ENCODE measurements around the gene CEP350. TPM values are rescaled to one million over a fixed set of nuclear protein-coding genes. Genes with fewer than 3 reads are reported as not detected.

CEP350 gene
- total and polyA plus RNA-seq, 2 of the 13 experiments (the other 11 are each of a cell fraction or from before 2014, with no cell fraction given): 7.6 to 35.9 TPM

DNA sequence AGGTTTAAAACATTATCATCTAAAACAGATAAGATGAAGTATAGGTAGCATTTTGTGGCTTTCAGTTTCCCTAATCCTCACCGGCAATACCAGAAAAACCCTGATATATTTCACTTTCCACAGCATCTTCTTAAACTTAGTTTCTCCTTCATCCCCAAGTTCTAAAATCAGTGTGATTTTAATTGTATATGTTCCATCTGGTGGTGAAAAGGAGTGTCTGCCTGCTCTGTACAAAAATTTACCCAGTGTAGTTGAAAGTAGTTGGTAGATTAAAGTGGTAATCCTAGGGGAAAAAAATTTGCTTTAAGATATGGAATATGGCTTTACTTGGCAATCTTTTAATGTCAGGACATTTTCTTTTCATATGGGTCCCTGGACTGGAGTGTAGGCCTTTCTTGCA is 74.3 kb downstream of the CEP350 start (continued):
- no peak for TF ChIP-seq STAT6 (CRISPR knock-in tag; IDR thresholded peaks at IDR 0.05; ENCODE audit: borderline replicate concordance)

DNA sequence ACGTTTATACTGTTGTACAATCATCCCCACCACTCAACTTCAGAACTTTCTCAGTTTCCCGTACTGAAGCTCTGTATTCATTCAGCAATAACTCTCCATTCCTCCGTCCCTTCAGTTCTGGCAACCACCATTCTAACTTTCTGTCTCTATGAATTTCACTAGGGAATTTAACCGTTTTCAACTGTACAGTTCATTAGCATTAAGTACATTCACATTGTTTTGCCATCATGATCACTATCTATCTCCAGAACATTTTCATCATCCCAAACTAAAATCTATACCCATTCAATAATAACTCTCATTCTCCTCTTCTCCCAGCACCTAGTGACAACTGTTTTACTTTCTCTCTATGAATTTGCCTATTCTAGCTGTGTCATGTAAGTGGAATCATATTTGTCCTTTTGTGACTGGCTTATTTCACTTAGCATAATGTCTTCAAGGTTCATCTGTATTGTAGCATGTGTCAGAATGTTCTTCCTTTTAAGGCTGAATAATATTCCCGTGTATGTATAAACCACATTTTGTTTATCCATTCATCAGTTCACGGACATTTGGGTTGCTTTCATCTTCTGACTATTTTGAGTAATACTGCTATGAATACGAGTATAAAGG is 75.0 kb downstream of the CEP350 start:
- Histone ChIP-seq H3K4me3 (replicated peaks in 1 of 3; ENCODE audit: insufficient read depth in 1 of 3, low read depth in 2 of 3, low read length in 3 of 3) (no peak overlapping the region), H3K79me2 (ENCODE audit: insufficient read depth, low read length) (no peaks in the 10 kb centered on the region), H3K27ac (ENCODE audit: extremely low read length, insufficient read depth, low read length) (no peak overlapping the region), H3K27me3 (ENCODE audit: control insufficient read depth in 1 of 2, insufficient read depth in 2 of 2, low read length in 2 of 2) (no peaks in the 10 kb centered on the region), H3K4me1 (ENCODE audit: insufficient read depth, low read length) (no peaks in the 10 kb centered on the region), H2AFZ (ENCODE audit: low read length) (no peak overlapping the region), H3K36me3 (replicated peaks in 1 of 2; ENCODE audit: control insufficient read depth in 1 of 2, insufficient read depth in 2 of 2, low read length in 2 of 2) (peaks cover 9 to 32% of the 10 kb centered on the region in 2 experiments), H3K4me2 (ENCODE audit: low read depth, low read length) (no peak overlapping the region), H4K20me1 (ENCODE audit: insufficient read depth, low read length) (no peaks in the 10 kb centered on the region), H3K9me3 (ENCODE audit: low read length) (no peaks in the 10 kb centered on the region), H3K9ac (ENCODE audit: insufficient read depth, low read depth, low read length) (no peak overlapping the region)
- intact Hi-C loops (cut with micrococcal nuclease; ENCODE audit: unreplicated experiment): loop anchor here (10.0 kb wide), 1 partner anchor 75 kb away; the partner anchor contains the start of gene CEP350
- in situ Hi-C loops (cut with HindIII; ENCODE audit: extremely low pct_ligation_motif_present, low pct_unique_long_range_greater_than_20kb): no loop called here
- ATAC-seq: no peak
- no peak for DNase-seq (ENCODE audit: low spot score)
- BruUV-seq (replicated peaks): no TSS peak
- ChIA-PET CTCF (ENCODE audit: low intra/inter-chr PET ratio, low total read pairs) (no interaction called here), POLR2A (no interaction called here)
- WGBS (ENCODE audit: low lambda C conversion rate): 94% methylated on average over 7 of the region's 7 CpGs
- no peak for FAIRE-seq
- no peak for TF ChIP-seq ZNF788 (CRISPR knock-in tag; IDR thresholded peaks at IDR 0.05; ENCODE audit: borderline replicate concordance)
- TF ChIP-seq, protein P1, sequence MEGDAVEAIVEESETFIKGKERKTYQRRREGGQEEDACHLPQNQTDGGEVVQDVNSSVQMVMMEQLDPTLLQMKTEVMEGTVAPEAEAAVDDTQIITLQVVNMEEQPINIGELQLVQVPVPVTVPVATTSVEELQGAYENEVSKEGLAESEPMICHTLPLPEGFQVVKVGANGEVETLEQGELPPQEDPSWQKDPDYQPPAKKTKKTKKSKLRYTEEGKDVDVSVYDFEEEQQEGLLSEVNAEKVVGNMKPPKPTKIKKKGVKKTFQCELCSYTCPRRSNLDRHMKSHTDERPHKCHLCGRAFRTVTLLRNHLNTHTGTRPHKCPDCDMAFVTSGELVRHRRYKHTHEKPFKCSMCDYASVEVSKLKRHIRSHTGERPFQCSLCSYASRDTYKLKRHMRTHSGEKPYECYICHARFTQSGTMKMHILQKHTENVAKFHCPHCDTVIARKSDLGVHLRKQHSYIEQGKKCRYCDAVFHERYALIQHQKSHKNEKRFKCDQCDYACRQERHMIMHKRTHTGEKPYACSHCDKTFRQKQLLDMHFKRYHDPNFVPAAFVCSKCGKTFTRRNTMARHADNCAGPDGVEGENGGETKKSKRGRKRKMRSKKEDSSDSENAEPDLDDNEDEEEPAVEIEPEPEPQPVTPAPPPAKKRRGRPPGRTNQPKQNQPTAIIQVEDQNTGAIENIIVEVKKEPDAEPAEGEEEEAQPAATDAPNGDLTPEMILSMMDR (CRISPR knock-in tag; IDR thresholded peaks at IDR 0.05): no peak
- no peak for TF ChIP-seq ZNF841 (CRISPR knock-in tag; IDR thresholded peaks at IDR 0.05; ENCODE audit: borderline replicate concordance)
- TF ChIP-seq ZNF282 (IDR thresholded peaks at IDR 0.05; ENCODE audit: partially characterized antibody): no peak
- no peak for TF ChIP-seq ZNF512B (CRISPR knock-in tag; IDR thresholded peaks at IDR 0.05; ENCODE audit: borderline replicate concordance)
- TF ChIP-seq RFX1 (IDR thresholded peaks at IDR 0.05): no peak
- no peak for TF ChIP-seq ZNF652 (CRISPR knock-in tag; IDR thresholded peaks at IDR 0.05; ENCODE audit: borderline replicate concordance, low read depth)
- no peak for TF ChIP-seq ZSCAN20 (CRISPR knock-in tag; IDR thresholded peaks at IDR 0.05; ENCODE audit: borderline replicate concordance)
- TF ChIP-seq ZBTB46 (CRISPR knock-in tag; IDR thresholded peaks at IDR 0.05; ENCODE audit: borderline replicate concordance): no peak
- TF ChIP-seq PCBP2 (optimal IDR thresholded peaks at IDR 0.05; ENCODE audit: low read depth, low read length, poor library complexity, severe bottlenecking): no peak
